Spleen (tissue), 7 donors: ENCODE data around the gene ZDHHC24.

Experiments
- POLR2A ChIP-seq, 3 donors: fragments of 450-650 bp; IDR thresholded peaks; one replicate each; pipeline ENCODE4 v1.5.1; 2017; ENCODE audit warnings: antibody characterized with exemption in 3 of 3, mild to moderate bottlenecking in 1 of 3
- POLR2AphosphoS5 ChIP-seq, 3 donors: sonication (generic); formaldehyde crosslinking; IDR thresholded peaks; one replicate each; pipeline ENCODE4 v1.5.1; 2017; ENCODE audit warnings: antibody characterized with exemption in 3 of 3
- TF ChIP-seq, protein P1 (sequence below), 11 experiments: fragments of 200-600 bp in 7 of 11; fragments of 450-650 bp in 4 of 11; sonication (generic) in 4 of 11; IDR thresholded peaks in 8 of 11; conservative IDR thresholded peaks in 3 of 11; 1 replicate in 7 of 11; 2 replicates in 4 of 11; pipeline versions ENCODE4 v1.4.0 to v1.8.0; 2016 to 2021; ENCODE audit warnings: antibody characterized with exemption in 11 of 11, inconsistent platforms in 4 of 11, mild to moderate bottlenecking in 1 of 11
- donor health status: DM: no; HTN: no; CAD: no; lungs with moderate emphysema.
- donor health status: DM: no; HTN: no; CAD: no.
- donor health status: DM: no; HTN: no; CAD: no.

DNA sequence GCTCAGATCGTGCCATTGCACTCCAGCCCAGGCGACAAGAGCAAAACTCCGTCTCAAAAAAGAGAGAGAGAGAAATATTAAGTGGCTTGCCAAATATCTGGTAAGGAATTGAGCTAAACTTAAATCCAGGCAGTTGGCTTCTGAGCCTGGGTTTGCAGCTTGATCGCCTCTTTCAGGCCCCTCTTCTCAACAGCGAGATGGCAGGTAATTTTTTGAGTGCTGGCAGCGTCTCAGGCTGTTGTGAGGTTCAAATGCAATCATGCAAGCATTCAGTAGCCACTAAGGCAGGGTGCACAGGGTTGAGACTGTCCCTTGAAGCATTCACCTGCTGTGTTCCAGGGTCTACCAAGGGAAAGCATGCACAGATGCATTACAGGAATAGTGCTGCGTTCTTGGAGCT, 23.2 kb upstream of the ZDHHC24 start:
- TF ChIP-seq, protein P1, sequence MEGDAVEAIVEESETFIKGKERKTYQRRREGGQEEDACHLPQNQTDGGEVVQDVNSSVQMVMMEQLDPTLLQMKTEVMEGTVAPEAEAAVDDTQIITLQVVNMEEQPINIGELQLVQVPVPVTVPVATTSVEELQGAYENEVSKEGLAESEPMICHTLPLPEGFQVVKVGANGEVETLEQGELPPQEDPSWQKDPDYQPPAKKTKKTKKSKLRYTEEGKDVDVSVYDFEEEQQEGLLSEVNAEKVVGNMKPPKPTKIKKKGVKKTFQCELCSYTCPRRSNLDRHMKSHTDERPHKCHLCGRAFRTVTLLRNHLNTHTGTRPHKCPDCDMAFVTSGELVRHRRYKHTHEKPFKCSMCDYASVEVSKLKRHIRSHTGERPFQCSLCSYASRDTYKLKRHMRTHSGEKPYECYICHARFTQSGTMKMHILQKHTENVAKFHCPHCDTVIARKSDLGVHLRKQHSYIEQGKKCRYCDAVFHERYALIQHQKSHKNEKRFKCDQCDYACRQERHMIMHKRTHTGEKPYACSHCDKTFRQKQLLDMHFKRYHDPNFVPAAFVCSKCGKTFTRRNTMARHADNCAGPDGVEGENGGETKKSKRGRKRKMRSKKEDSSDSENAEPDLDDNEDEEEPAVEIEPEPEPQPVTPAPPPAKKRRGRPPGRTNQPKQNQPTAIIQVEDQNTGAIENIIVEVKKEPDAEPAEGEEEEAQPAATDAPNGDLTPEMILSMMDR (IDR thresholded peaks at IDR 0.05 in 8 of 11, conservative IDR thresholded peaks at IDR 0.05 in 3 of 11), result no peak
- no peak for TF ChIP-seq POLR2A (IDR thresholded peaks at IDR 0.05)
- no peak for TF ChIP-seq POLR2AphosphoS5 (IDR thresholded peaks at IDR 0.05)
